ENCODE data around the gene RNF41.

- TF ChIP-seq CTCF (IDR thresholded peaks at IDR 0.05) (no peak), GABPB1 (CRISPR knock-in tag; IDR thresholded peaks at IDR 0.05) (no peak), USF2 (CRISPR knock-in tag; IDR thresholded peaks at IDR 0.05) (no peak), EMX1 (CRISPR knock-in tag; IDR thresholded peaks at IDR 0.05) (no peak), TCF7 (CRISPR knock-in tag; IDR thresholded peaks at IDR 0.05; ENCODE audit: low read depth) (no peak), MLX (CRISPR knock-in tag; IDR thresholded peaks at IDR 0.05) (no peak), ATF3 (CRISPR knock-in tag; conservative IDR thresholded peaks at IDR 0.05) (no peak), NR3C1 (CRISPR knock-in tag; conservative IDR thresholded peaks at IDR 0.05; ENCODE audit: low read depth) (no peak), CREM (CRISPR knock-in tag; IDR thresholded peaks at IDR 0.05) (no peak)
- TF ChIP-seq, protein P1, sequence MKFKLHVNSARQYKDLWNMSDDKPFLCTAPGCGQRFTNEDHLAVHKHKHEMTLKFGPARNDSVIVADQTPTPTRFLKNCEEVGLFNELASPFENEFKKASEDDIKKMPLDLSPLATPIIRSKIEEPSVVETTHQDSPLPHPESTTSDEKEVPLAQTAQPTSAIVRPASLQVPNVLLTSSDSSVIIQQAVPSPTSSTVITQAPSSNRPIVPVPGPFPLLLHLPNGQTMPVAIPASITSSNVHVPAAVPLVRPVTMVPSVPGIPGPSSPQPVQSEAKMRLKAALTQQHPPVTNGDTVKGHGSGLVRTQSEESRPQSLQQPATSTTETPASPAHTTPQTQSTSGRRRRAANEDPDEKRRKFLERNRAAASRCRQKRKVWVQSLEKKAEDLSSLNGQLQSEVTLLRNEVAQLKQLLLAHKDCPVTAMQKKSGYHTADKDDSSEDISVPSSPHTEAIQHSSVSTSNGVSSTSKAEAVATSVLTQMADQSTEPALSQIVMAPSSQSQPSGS (CRISPR knock-in tag; IDR thresholded peaks at IDR 0.05; ENCODE audit: borderline replicate concordance, low read depth), result no peak
Measured at GRCh38 chr12:56197921-56198635, 23.6 kb downstream of the RNF41 start.

All from WTC11 (cell line).